CD4-positive, alpha-beta T cell treated with Interleukin-4 for 4 hours (primary cell): Measurements from ENCODE around the gene SENP3.
A peak's percentile ranks its signal among the peaks of the same experiment; 100 is the strongest.

Source experiments
- DNase-seq: peaks from one replicate; pipeline ENCODE4 v3.0.0-alpha.2; 2020

The SENP3 gene

GRCh38 chr17:7606280-7606679 lies 44.6 kb downstream of the SENP3 start:
- no peak for DNase-seq

DNA sequence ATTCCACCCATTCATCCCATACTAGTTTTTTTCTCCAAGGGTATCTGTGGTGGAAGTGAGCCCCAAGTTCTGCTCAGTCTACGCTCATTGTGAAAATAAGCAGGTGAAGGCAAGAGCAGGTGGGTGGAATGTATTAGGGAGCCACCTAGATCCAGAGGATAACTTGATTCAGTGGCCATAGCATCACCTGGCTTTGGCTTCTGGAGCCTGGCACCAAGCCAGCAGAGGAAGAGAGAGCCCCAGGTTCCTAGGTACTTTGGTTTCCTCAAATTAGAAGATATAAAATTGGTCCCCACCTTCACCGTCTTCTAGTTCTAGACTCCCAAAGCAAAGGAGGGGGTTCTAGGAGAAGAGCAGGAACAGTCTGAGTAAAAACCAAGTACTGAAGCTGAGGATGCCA lies 48.9 kb downstream of the SENP3 start:
- DNase-seq, result no peak

DNA sequence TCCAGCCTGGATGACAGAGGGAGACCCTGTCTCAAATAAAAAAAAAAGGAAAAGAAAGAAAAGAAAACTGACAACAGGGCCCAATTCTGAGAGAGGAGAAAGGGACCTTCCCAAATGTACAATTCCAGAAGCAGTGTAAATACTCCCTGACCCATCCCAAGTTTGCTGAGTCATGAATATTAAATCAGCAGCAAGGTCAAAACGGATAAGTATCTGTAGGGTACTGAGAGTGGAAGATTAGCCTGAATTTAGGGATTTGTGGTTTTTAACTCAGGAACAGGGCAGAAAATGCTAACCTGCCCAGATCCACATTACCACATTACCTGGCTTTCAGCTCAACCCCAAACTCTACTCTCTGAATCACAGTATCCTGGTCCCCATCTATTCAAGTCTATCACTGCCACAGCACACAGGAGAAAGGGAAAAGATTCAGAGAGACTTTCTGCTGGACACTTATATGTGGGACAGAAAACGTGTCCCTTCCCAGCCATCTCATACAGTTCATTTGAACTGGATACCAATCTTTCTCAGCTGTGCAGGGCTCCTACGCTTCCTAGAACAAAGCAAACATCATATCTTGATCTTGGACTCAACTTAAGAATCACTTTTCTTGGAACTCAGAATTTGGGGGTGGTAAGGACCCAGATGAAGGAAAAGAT lies 50.0 kb downstream of the SENP3 start:
- no peak for DNase-seq

DNA sequence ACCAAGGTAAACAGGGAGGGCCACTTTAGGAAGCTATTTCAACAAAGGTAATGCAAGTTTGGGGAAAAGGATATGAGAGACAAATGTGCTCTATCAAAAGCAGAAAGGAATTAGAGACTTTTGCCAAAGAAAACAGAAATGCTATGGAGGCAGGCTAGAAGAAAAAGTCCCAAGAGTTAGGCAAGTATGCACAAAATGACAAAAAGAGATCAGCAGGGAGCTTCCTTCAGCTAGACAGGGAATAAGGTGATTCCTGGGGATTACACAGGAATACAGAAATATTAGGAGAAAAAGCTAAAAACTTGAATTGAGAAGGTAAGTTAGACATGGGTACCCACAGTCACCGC lies 50.5 kb downstream of the SENP3 start:
- DNase-seq, result no peak

DNA sequence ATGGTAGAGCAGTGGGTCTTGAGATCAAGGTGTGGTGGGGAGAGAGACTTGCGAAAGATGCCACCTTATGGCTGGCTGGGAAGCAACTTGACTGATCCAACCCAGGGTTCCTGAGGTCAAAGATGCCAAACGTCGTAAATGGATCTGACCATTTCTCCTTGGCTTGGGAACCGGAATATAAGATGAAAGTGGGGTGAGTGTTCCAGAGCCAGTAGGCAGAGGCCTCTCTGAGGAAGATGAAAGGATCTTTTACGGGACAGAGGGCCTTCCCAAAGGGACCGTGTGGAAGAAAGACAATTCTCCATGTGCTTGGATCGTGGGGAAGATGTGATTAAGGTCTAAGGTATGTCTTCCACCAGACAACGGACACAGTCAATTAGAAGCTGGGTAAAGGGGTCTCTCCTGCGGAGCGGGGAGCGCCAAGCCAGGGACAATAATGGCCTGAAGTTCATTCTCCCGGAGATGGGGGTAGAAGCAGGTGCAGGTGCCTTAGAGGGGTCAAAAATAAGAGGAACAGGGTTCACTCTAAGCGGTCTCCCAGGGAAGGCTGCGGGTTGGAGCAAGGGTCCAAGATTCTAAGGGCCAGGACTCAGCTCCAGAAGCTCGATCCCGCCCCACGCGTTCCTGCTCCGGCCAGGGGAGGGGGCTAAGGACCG lies 52.2 kb downstream of the SENP3 start:
- no peak for DNase-seq

DNA sequence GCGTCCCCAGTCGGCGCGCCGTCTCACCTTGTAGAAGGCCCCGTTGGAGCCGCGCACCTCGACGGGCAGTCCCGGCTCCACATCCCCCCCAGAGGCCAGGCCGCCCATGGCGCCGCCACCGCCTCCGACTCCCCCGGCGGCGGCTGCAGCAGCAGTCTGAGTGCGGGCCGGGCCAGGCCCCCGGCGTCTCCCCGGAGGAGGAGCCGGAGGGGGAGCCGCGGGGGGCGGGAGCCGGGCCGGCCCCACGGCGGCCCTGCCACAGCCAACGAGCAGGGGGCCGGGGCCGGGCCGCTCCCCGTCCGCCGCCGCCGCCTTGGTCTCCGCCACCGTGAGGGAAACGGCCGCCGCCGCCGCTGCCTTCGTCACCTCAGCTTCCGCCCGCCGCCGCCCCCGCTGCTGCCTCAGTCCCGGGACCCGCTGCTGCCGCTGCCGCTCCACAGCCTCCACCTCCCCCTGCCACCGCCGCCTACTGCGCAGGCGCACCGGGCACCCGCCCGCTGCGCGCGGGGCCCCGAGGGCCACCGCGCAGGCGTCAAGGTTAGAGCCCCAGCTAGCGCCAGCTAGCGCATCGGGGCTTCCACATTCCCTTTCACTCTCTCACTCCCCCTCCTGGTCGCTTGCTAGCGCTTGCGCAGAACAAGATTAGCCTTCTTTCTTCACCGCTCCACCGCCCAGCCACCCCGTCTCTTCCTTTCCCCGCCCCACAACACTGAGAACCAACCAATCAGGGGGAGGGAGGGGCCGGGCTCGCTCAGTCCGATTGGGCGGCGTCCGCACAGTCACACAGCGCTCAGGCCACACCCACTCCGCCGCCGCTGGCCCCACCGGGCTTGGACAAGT lies 52.9 kb downstream of the SENP3 start, which contains the start of gene FXR2:
Gene FXR2, minus strand, starts transcription at position 473 of the 840 bp plus-strand sequence. Its CDS starts 365 bp downstream, at position 108.
- peak; percentile 100 for DNase-seq

DNA sequence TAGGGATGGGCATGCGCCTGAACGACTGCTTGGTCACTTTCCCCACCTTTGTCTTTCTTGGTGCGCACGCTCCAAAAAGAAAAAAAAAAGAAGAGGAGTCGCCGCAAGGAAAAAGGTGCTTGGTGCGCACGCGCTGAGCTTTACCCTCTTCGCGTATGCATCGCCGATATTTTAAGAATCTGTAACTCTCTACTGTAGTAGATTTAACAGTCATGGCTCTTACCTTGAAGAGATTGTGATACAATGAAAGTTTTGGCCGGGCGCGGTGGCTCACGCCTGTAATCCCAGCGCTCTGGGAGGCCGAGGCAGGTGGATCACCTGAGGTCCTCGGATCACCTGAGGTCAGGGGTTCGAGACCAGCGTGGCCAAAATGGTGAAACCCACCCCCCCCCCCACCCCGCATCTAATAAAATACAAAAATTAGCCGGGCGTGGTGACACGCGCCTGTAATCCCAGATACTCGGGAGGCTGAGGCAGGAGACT lies 53.6 kb downstream of the SENP3 start:
- no peak for DNase-seq

DNA sequence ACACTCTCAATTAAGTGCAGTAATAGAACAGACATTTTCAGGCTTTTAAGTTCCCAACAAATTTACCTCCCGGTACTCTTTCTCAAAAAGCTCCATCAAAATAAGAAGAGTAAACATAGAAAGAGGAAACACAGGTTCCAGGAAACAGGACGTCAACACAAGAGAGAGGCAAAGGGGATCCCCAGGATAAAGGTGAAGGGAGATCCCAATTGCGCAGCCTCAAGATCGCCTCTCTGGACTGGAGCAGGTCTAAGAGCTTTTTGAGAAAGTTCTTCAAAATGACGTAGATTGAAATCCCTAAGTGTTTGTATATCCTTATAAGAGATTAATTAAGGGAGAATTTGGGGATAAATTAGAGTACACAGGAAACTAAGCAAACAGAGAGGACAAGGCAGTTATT lies 56.9 kb downstream of the SENP3 start:
- no peak for DNase-seq

DNA sequence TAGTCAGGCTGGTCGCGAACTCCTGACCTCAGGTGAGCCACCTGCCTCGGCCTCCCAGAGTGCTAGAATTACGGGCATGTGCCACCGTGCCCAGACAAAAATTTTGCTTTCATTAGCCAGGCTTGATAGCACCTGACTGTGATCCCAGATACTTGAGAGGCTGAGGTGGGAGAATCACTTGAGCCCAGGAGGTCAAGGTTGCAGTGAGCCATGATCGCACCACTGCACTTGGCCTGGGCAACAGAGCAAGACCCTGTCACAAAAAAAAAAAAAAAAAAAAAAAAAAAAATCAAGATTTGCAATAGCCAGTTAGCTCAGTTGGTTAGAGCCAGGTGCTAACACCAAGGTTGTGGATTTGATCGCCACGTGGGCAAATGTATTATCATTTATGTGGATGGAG lies 59.1 kb downstream of the SENP3 start:
- DNase-seq, result no peak
